IPS DF 6.9 (cell line): ENCODE data around the gene MCF2L.

Source experiments
- DNase-seq: peaks from one replicate; pipeline ENCODE4 v3.0.0-alpha.2; 2013; ENCODE audit warnings: low read depth, low spot score
- H3K27ac ChIP-seq: one replicate; pipeline ENCODE4 v1.5.1; 2013; ENCODE audit warnings: low read length, control low read depth
- H3K27me3 ChIP-seq: 2 replicates; pipeline ENCODE4 v1.6.1; 2013; ENCODE audit warnings: mild to moderate bottlenecking, low read length; ENCODE audit not compliant: control insufficient read depth, insufficient read depth
- H3K36me3 ChIP-seq: 2 replicates; pipeline ENCODE4 v1.6.1; 2013; ENCODE audit warnings: low read length; ENCODE audit not compliant: control insufficient read depth, insufficient read depth
- H3K4me1 ChIP-seq: 2 replicates; pipeline ENCODE4 v1.6.1; 2013; ENCODE audit warnings: low read length; ENCODE audit not compliant: control insufficient read depth, insufficient read depth
- H3K4me3 ChIP-seq: 2 replicates; pipeline ENCODE4 v1.5.1; 2013; ENCODE audit warnings: mild to moderate bottlenecking, low read length
- H3K9me3 ChIP-seq: 2 replicates; pipeline ENCODE4 v1.6.1; 2013; ENCODE audit warnings: low read length, inconsistent platforms; ENCODE audit not compliant: control insufficient read depth, insufficient read depth
- WGBS: extraction: QIAGEN DNeasy Blood & Tissue Kit; methylation state at CpG from one replicate; pipeline ENCODE4 v1.1.7; 2013; ENCODE audit warnings: mixed read lengths, missing lambda C conversion rate; ENCODE audit not compliant: insufficient read length, insufficient coverage; 5-methylcytosine and 5-hydroxymethylcytosine counted together

MCF2L gene

GRCh38 chr13:112958127-112958989 is 10.7 kb upstream of the MCF2L start:
- no peaks in the 10 kb centered on the region for H3K9me3 ChIP-seq
- H3K36me3 ChIP-seq, result no peaks in the 10 kb centered on the region
- no peaks in the 10 kb centered on the region for H3K27me3 ChIP-seq
- no peaks in the 10 kb centered on the region for H3K4me1 ChIP-seq
- no peak overlapping the region for H3K27ac ChIP-seq
- WGBS, result no CpG with 5 or more reads among the region's 29 CpGs
- no peak for DNase-seq
- H3K4me3 ChIP-seq, result no peak overlapping the region

- H3K4me3 ChIP-seq, result no peak overlapping the region
- H3K4me1 ChIP-seq, result no peaks in the 10 kb centered on the region
- H3K9me3 ChIP-seq, result no peaks in the 10 kb centered on the region
- no peak overlapping the region for H3K27ac ChIP-seq
- no peaks in the 10 kb centered on the region for H3K27me3 ChIP-seq
- WGBS, result no CpG with 5 or more reads among the region's 11 CpGs
- no peak for DNase-seq
- no peaks in the 10 kb centered on the region for H3K36me3 ChIP-seq
Measured at GRCh38 chr13:112959206-112959605, 9.8 kb upstream of the MCF2L start.

- Histone ChIP-seq H3K27me3 (no peaks in the 10 kb centered on the region), H3K27ac (no peak overlapping the region), H3K9me3 (no peaks in the 10 kb centered on the region), H3K36me3 (no peaks in the 10 kb centered on the region), H3K4me3 (no peak overlapping the region), H3K4me1 (no peaks in the 10 kb centered on the region)
- no peak for DNase-seq
- WGBS, result no CpG with 5 or more reads among the region's 30 CpGs
Measured at GRCh38 chr13:112959701-112960542, 9.1 kb upstream of the MCF2L start.

GRCh38 chr13:112960706-112961105 is 8.3 kb upstream of the MCF2L start:
- Histone ChIP-seq H3K4me1 (no peaks in the 10 kb centered on the region), H3K36me3 (no peaks in the 10 kb centered on the region), H3K9me3 (no peaks in the 10 kb centered on the region), H3K27ac (no peak overlapping the region), H3K27me3 (no peaks in the 10 kb centered on the region), H3K4me3 (no peak overlapping the region)
- no peak for DNase-seq
- WGBS, result no CpG with 5 or more reads among the region's 7 CpGs

- no peak overlapping the region for H3K27ac ChIP-seq
- no peak overlapping the region for H3K4me3 ChIP-seq
- H3K36me3 ChIP-seq, result no peaks in the 10 kb centered on the region
- no peaks in the 10 kb centered on the region for H3K4me1 ChIP-seq
- no peak for DNase-seq
- no peaks in the 10 kb centered on the region for H3K9me3 ChIP-seq
- no peaks in the 10 kb centered on the region for H3K27me3 ChIP-seq
- no CpG with 5 or more reads among the region's 21 CpGs for WGBS
Measured at GRCh38 chr13:112961457-112962369, 7.3 kb upstream of the MCF2L start.

GRCh38 chr13:112962396-112962795 is 6.6 kb upstream of the MCF2L start:
- no peak for DNase-seq
- Histone ChIP-seq H3K27ac (no peak overlapping the region), H3K4me3 (no peak overlapping the region), H3K4me1 (no peaks in the 10 kb centered on the region), H3K9me3 (no peaks in the 10 kb centered on the region), H3K36me3 (no peaks in the 10 kb centered on the region), H3K27me3 (no peaks in the 10 kb centered on the region)
- no CpG with 5 or more reads among the region's 9 CpGs for WGBS

GRCh38 chr13:112962911-112963625 is 5.9 kb upstream of the MCF2L start:
- H3K27ac ChIP-seq, result no peak overlapping the region
- H3K36me3 ChIP-seq, result no peaks in the 10 kb centered on the region
- no peaks in the 10 kb centered on the region for H3K27me3 ChIP-seq
- no peaks in the 10 kb centered on the region for H3K9me3 ChIP-seq
- DNase-seq, result no peak
- H3K4me3 ChIP-seq, result no peak overlapping the region
- no CpG with 5 or more reads among the region's 16 CpGs for WGBS
- no peaks in the 10 kb centered on the region for H3K4me1 ChIP-seq

GRCh38 chr13:112963641-112964040 is 5.4 kb upstream of the MCF2L start:
- peaks cover 2% of the 10 kb centered on the region for H3K4me1 ChIP-seq
- no CpG with 5 or more reads among the region's 11 CpGs for WGBS
- no peak overlapping the region for H3K27ac ChIP-seq
- H3K36me3 ChIP-seq, result no peaks in the 10 kb centered on the region; the same call in 1 of the 2 replicates
- no peaks in the 10 kb centered on the region for H3K27me3 ChIP-seq
- no peak overlapping the region for H3K4me3 ChIP-seq
- no peak for DNase-seq
- H3K9me3 ChIP-seq, result no peaks in the 10 kb centered on the region

- Histone ChIP-seq H3K9me3 (no peaks in the 10 kb centered on the region), H3K36me3 (no peaks in the 10 kb centered on the region; the same call in 1 of the 2 replicates), H3K4me3 (no peak overlapping the region), H3K27me3 (no peaks in the 10 kb centered on the region), H3K27ac (no peak overlapping the region), H3K4me1 (peaks cover 4% of the 10 kb centered on the region)
- DNase-seq, result no peak
- WGBS, result no CpG with 5 or more reads among the region's 12 CpGs
Measured at GRCh38 chr13:112964971-112965492, 4.0 kb upstream of the MCF2L start.
